HepG2 (cell line): ENCODE measurements around the gene CCND1. TPM values are rescaled to one million over a fixed set of nuclear protein-coding genes. Genes with fewer than 3 reads are reported as not detected.

ENCODE experiments used
- BCL6 ChIP-seq: IDR thresholded peaks from 2 replicates; pipeline ENCODE4 v1.6.1; 2016; ENCODE audit warnings: missing genetic modification reagents, missing compliant biosample characterization
- CBX2 ChIP-seq, 2 experiments: fragments of 200-600 bp in 1 of 2; sonication (generic); formaldehyde crosslinking in 1 of 2; IDR thresholded peaks; 2 replicates each; pipeline versions ENCODE4 v1.7.0 to v1.8.1; 2018 to 2022; ENCODE audit warnings: low read depth in 2 of 2, low read length in 1 of 2, mild to moderate bottlenecking in 1 of 2, missing genetic modification reagents in 1 of 2
- ELF3 ChIP-seq: IDR thresholded peaks from 2 replicates; pipeline ENCODE4 v1.6.1; 2016; ENCODE audit warnings: missing genetic modification reagents, missing compliant biosample characterization
- FOXC1 ChIP-seq: sonication (generic); formaldehyde crosslinking; IDR thresholded peaks from 2 replicates; pipeline ENCODE4 v1.8.0; 2022; ENCODE audit warnings: mild to moderate bottlenecking, missing genetic modification reagents, borderline replicate concordance
- HOXA5 ChIP-seq: sonication (generic); formaldehyde crosslinking; IDR thresholded peaks from 2 replicates; pipeline ENCODE4 v1.4.0; 2020; ENCODE audit warnings: missing genetic modification reagents
- JUNB ChIP-seq: sonication (generic); formaldehyde crosslinking; IDR thresholded peaks from 2 replicates; pipeline ENCODE4 v1.8.0; 2022; ENCODE audit warnings: missing genetic modification reagents, mild to moderate bottlenecking, borderline replicate concordance
- NAIF1 ChIP-seq: sonication (generic); formaldehyde crosslinking; IDR thresholded peaks from 2 replicates; pipeline ENCODE4 v1.5.0; 2020; ENCODE audit warnings: mild to moderate bottlenecking, missing genetic modification reagents, borderline replicate concordance
- NBN ChIP-seq: fragments of 450-650 bp; conservative IDR thresholded peaks from 2 replicates; pipeline ENCODE4 v1.6.1; 2017
- NR2F2 ChIP-seq: IDR thresholded peaks from 2 replicates; pipeline ENCODE4 v1.6.1; 2012; ENCODE audit warnings: low read depth, inconsistent platforms, borderline replicate concordance
- NRL ChIP-seq: sonication (generic); formaldehyde crosslinking; IDR thresholded peaks from 2 replicates; pipeline ENCODE4 v1.5.0; 2020; ENCODE audit warnings: missing genetic modification reagents, mild to moderate bottlenecking, moderate library complexity, borderline replicate concordance
- POGZ ChIP-seq: sonication (generic); formaldehyde crosslinking; IDR thresholded peaks from 2 replicates; pipeline ENCODE4 v1.4.0; 2020; ENCODE audit warnings: mild to moderate bottlenecking, missing genetic modification reagents
- RNF2 ChIP-seq: fragments of 450-650 bp; conservative IDR thresholded peaks from 2 replicates; pipeline ENCODE4 v1.6.1; 2016; ENCODE audit warnings: low read depth
- TFAP4 ChIP-seq: sonication (generic); IDR thresholded peaks from 2 replicates; pipeline ENCODE4 v1.6.1; 2016; ENCODE audit warnings: low read depth, borderline replicate concordance
- TIGD3 ChIP-seq: sonication (generic); formaldehyde crosslinking; IDR thresholded peaks from 2 replicates; pipeline ENCODE4 v1.5.1; 2020; ENCODE audit warnings: mild to moderate bottlenecking, missing genetic modification reagents, borderline replicate concordance
- ZFP41 ChIP-seq: sonication (generic); formaldehyde crosslinking; IDR thresholded peaks from 2 replicates; pipeline ENCODE4 v1.4.0; 2020; ENCODE audit warnings: mild to moderate bottlenecking, missing genetic modification reagents, borderline replicate concordance
- ZNF121 ChIP-seq: sonication (generic); formaldehyde crosslinking; IDR thresholded peaks from 2 replicates; pipeline ENCODE4 v1.5.0; 2020; ENCODE audit warnings: mild to moderate bottlenecking, missing genetic modification reagents
- ZNF20 ChIP-seq: sonication (generic); formaldehyde crosslinking; IDR thresholded peaks from 2 replicates; pipeline ENCODE4 v1.4.0; 2020; ENCODE audit warnings: mild to moderate bottlenecking, moderate library complexity, missing genetic modification reagents
- ZNF34 ChIP-seq: sonication (generic); formaldehyde crosslinking; IDR thresholded peaks from 2 replicates; pipeline ENCODE4 v1.4.0; 2020; ENCODE audit warnings: mild to moderate bottlenecking, missing genetic modification reagents, borderline replicate concordance
- ZNF605 ChIP-seq: sonication (generic); formaldehyde crosslinking; IDR thresholded peaks from 2 replicates; pipeline ENCODE4 v1.8.0; 2022; ENCODE audit warnings: mild to moderate bottlenecking, missing genetic modification reagents
- ZNF629 ChIP-seq: sonication (generic); formaldehyde crosslinking; conservative IDR thresholded peaks from 2 replicates; pipeline ENCODE4 v1.5.0; 2020; ENCODE audit warnings: missing genetic modification reagents
- ZNF782 ChIP-seq: sonication (generic); formaldehyde crosslinking; IDR thresholded peaks from 2 replicates; pipeline ENCODE4 v1.4.0; 2020; ENCODE audit warnings: missing genetic modification reagents, mild to moderate bottlenecking, borderline replicate concordance
- ZSCAN20 ChIP-seq: sonication (generic); formaldehyde crosslinking; IDR thresholded peaks from 2 replicates; pipeline ENCODE4 v1.4.0; 2020; ENCODE audit warnings: missing genetic modification reagents, mild to moderate bottlenecking, borderline replicate concordance
- polyA plus RNA-seq, 8 experiments: library from polyadenylated mRNA; depleted of rRNA in 3 of 8; stranded (reverse) in 7 of 8; unstranded in 1 of 8; fragments of >200 nt; fragmentation: Illumina TruSeq in 4 of 8; extraction: Trizol in 4 of 8; gene quantifications; 2 replicates each; pipeline versions ENCODE4 v1.2.1 to v1.2.3, GENCODE V29; 2011 to 2016; ENCODE audit warnings: low read depth in 4 of 8, missing spikeins in 1 of 8, mixed read lengths in 1 of 8; ENCODE audit not compliant: insufficient read depth in 1 of 8
- total RNA-seq, 5 experiments: library from RNA; depleted of rRNA; stranded (reverse); fragments of >200 nt; fragmentation: Illumina TruSeq; extraction: Trizol; gene quantifications; 2 replicates each; pipeline ENCODE4 v1.2.3, GENCODE V29; 2016; ENCODE audit warnings: low read depth in 1 of 5
- TF ChIP-seq, protein P1 (sequence below): sonication (generic); formaldehyde crosslinking; IDR thresholded peaks from 2 replicates; pipeline ENCODE4 v1.9.0; 2022; ENCODE audit warnings: missing genetic modification reagents, mild to moderate bottlenecking, borderline replicate concordance
- TF ChIP-seq, protein P2 (sequence below): sonication (generic); formaldehyde crosslinking; IDR thresholded peaks from 2 replicates; pipeline ENCODE4 v1.5.0; 2020; ENCODE audit warnings: mild to moderate bottlenecking, missing genetic modification reagents

Gene CCND1
- total and polyA plus RNA-seq, 2 of the 13 experiments (the other 11 are each of a cell fraction or from before 2014, with no cell fraction given) = 107 to 136 TPM

DNA sequence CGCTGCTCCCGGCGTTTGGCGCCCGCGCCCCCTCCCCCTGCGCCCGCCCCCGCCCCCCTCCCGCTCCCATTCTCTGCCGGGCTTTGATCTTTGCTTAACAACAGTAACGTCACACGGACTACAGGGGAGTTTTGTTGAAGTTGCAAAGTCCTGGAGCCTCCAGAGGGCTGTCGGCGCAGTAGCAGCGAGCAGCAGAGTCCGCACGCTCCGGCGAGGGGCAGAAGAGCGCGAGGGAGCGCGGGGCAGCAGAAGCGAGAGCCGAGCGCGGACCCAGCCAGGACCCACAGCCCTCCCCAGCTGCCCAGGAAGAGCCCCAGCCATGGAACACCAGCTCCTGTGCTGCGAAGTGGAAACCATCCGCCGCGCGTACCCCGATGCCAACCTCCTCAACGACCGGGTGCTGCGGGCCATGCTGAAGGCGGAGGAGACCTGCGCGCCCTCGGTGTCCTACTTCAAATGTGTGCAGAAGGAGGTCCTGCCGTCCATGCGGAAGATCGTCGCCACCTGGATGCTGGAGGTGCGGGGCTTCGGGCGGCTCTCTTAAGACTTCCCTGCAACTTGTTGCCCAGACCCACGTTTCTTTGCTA lies at the start of gene CCND1 (continued):
- peak; percentile 49; the same call in 1 of the 2 replicates for TF ChIP-seq NR2F2
- no peak; the same call in 1 of the 2 replicates for TF ChIP-seq RNF2
- no peak for TF ChIP-seq ZFP41
- 0 out of 2 replicates have a peak, but pooled peaks have one; percentile 62 for TF ChIP-seq ZNF20 (CRISPR knock-in tag)
- TF ChIP-seq ZSCAN20 (CRISPR knock-in tag) = no peak
- TF ChIP-seq NAIF1 (CRISPR knock-in tag) = peak; percentile 49; the same call in 1 of the 2 replicates
- TF ChIP-seq TIGD3 (CRISPR knock-in tag) = no peak
- TF ChIP-seq NRL (CRISPR knock-in tag) = no peak
- TF ChIP-seq TFAP4 = no peak
- TF ChIP-seq ZNF782 (CRISPR knock-in tag) = no peak
- TF ChIP-seq, protein P1, sequence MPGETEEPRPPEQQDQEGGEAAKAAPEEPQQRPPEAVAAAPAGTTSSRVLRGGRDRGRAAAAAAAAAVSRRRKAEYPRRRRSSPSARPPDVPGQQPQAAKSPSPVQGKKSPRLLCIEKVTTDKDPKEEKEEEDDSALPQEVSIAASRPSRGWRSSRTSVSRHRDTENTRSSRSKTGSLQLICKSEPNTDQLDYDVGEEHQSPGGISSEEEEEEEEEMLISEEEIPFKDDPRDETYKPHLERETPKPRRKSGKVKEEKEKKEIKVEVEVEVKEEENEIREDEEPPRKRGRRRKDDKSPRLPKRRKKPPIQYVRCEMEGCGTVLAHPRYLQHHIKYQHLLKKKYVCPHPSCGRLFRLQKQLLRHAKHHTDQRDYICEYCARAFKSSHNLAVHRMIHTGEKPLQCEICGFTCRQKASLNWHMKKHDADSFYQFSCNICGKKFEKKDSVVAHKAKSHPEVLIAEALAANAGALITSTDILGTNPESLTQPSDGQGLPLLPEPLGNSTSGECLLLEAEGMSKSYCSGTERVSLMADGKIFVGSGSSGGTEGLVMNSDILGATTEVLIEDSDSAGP (CRISPR knock-in tag) = peak; percentile 78
- no peak; the same call in 1 of the 2 replicates for TF ChIP-seq POGZ (CRISPR knock-in tag)
- TF ChIP-seq, protein P2, sequence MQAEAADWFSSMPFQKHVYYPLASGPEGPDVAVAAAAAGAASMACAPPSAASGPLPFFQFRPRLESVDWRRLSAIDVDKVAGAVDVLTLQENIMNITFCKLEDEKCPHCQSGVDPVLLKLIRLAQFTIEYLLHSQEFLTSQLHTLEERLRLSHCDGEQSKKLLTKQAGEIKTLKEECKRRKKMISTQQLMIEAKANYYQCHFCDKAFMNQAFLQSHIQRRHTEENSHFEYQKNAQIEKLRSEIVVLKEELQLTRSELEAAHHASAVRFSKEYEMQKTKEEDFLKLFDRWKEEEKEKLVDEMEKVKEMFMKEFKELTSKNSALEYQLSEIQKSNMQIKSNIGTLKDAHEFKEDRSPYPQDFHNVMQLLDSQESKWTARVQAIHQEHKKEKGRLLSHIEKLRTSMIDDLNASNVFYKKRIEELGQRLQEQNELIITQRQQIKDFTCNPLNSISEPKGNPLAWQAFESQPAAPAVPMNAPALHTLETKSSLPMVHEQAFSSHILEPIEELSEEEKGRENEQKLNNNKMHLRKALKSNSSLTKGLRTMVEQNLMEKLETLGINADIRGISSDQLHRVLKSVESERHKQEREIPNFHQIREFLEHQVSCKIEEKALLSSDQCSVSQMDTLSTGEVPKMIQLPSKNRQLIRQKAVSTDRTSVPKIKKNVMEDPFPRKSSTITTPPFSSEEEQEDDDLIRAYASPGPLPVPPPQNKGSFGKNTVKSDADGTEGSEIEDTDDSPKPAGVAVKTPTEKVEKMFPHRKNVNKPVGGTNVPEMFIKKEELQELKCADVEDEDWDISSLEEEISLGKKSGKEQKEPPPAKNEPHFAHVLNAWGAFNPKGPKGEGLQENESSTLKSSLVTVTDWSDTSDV (CRISPR knock-in tag) = no peak
- TF ChIP-seq JUNB (CRISPR knock-in tag) = no peak
- TF ChIP-seq FOXC1 (CRISPR knock-in tag) = no peak
- TF ChIP-seq ZNF605 = peak; percentile 22; the same call in 1 of the 2 replicates
- peak; percentile 54; the same call in 1 of the 2 replicates for TF ChIP-seq ELF3 (CRISPR knock-in tag)
- peak; percentile 90 for TF ChIP-seq HOXA5 (CRISPR knock-in tag)
- no peak for TF ChIP-seq NBN
- no peak for TF ChIP-seq CBX2 (IDR thresholded peaks at IDR 0.05; ENCODE audit: low read depth, low read length)
- TF ChIP-seq CBX2 (CRISPR knock-in tag; IDR thresholded peaks at IDR 0.05; ENCODE audit: low read depth) = no peak
- no peak for TF ChIP-seq ZNF34 (CRISPR knock-in tag)
- peak; percentile 68 for TF ChIP-seq BCL6 (CRISPR knock-in tag)
- no peak for TF ChIP-seq ZNF629 (CRISPR knock-in tag)
- no peak for TF ChIP-seq ZNF121 (CRISPR knock-in tag)
